ENCODE data around the gene ZMYM2.

The ZMYM2 gene

DNA sequence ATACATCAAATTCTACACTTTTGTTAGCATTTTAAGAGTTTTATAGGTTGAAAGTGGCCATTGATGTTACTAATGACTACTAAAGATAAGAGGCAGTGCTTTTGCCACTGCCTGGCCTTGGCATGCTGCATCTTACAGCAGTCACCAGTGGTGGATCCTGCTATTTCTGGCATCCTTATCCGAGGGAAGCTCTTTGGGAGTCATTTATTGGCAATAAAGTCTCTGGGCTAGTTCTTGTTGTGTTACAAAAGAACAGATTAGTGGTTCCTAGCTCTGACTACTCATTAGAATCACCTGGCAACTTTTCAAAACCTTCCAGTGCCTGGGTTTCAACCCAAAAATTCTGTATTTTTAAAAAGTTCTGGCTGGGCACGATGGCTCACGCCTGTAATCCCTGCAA lies 94.5 kb downstream of the ZMYM2 start:
- no peak for DNase-seq (ENCODE audit: extremely low read depth, insufficient read length)
- TF ChIP-seq, protein P1, sequence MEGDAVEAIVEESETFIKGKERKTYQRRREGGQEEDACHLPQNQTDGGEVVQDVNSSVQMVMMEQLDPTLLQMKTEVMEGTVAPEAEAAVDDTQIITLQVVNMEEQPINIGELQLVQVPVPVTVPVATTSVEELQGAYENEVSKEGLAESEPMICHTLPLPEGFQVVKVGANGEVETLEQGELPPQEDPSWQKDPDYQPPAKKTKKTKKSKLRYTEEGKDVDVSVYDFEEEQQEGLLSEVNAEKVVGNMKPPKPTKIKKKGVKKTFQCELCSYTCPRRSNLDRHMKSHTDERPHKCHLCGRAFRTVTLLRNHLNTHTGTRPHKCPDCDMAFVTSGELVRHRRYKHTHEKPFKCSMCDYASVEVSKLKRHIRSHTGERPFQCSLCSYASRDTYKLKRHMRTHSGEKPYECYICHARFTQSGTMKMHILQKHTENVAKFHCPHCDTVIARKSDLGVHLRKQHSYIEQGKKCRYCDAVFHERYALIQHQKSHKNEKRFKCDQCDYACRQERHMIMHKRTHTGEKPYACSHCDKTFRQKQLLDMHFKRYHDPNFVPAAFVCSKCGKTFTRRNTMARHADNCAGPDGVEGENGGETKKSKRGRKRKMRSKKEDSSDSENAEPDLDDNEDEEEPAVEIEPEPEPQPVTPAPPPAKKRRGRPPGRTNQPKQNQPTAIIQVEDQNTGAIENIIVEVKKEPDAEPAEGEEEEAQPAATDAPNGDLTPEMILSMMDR (IDR thresholded peaks at IDR 0.05; ENCODE audit: insufficient read depth, low read length, poor library complexity, severe bottlenecking), result no peak
- H3K27me3 ChIP-seq (replicated peaks; ENCODE audit: control insufficient read depth, insufficient read depth, low read length), result no peaks in the 10 kb centered on the region
- H3K4me3 ChIP-seq (replicated peaks; ENCODE audit: low read depth, low read length), result no peak overlapping the region
- peaks cover 7% of the 10 kb centered on the region for H3K36me3 ChIP-seq (ENCODE audit: control insufficient read depth, insufficient read depth, low read length)

DNA sequence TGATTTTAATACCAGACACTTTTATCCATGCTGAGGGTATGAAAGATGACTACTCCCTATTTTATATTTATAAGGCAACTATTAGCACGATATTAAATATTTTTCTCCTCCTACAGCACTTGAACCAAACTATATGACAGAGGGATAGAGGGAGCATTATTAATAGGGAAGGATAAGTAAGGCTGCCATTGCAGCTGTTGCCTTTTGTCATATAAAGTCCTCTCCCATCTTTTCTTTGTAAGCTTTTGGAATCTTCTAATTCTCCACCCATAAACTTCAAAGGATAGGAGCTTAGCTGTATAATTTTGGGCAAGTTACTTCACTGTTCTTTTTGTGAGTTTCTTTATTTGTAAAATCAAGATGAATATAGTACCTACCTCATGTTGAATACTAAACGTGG lies 95.4 kb downstream of the ZMYM2 start:
- DNase-seq (ENCODE audit: extremely low read depth, insufficient read length), result no peak
- no peaks in the 10 kb centered on the region for H3K27me3 ChIP-seq (replicated peaks; ENCODE audit: control insufficient read depth, insufficient read depth, low read length)
- H3K4me3 ChIP-seq (replicated peaks; ENCODE audit: low read depth, low read length), result no peak overlapping the region
- H3K36me3 ChIP-seq (ENCODE audit: control insufficient read depth, insufficient read depth, low read length), result peaks cover 7% of the 10 kb centered on the region
- TF ChIP-seq, protein P1 (IDR thresholded peaks at IDR 0.05; ENCODE audit: insufficient read depth, low read length, poor library complexity, severe bottlenecking), result no peak

DNA sequence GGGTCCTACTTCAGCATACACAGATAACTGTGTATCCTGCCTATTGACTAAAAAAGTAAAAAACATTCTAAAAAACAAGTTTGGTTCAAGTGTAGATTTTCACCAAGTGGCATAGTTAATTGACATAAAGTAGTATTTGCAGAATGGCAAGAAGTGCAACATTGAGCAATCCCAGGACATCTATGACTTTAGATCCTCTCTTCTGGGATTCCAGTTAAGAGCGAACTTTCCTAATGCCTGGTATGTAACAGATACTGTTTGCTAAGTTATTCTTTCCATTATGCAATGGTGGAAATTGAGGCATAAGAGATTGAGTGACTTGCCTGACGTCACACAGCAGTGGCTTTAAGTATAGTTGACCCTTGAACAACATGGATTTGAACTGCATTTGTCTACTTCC lies 96.1 kb downstream of the ZMYM2 start:
- Histone ChIP-seq H3K4me3 (replicated peaks; ENCODE audit: low read depth, low read length) (no peak overlapping the region), H3K27me3 (replicated peaks; ENCODE audit: control insufficient read depth, insufficient read depth, low read length) (no peaks in the 10 kb centered on the region), H3K36me3 (ENCODE audit: control insufficient read depth, insufficient read depth, low read length) (peaks cover 10% of the 10 kb centered on the region)
- no peak for DNase-seq (ENCODE audit: extremely low read depth, insufficient read length)
- TF ChIP-seq, protein P1 (IDR thresholded peaks at IDR 0.05; ENCODE audit: insufficient read depth, low read length, poor library complexity, severe bottlenecking), result no peak

DNA sequence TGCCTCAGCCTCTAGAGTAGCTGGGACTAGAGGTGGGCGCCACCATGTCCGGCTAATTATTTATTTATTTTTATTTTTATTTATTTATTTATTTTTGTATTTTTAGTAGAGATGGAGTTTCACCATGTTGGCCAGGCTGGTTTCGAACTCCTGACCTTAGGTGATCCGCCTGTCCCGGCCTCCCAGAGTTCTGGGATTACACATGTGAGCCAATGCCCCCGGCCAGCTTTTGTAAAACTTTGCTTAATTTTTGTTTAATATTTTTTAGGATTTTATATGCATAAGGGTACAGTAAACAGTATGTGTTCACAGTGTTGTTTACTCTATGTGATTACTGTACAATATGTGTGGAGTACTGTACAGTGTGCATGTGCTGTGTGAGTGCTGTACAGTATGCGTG lies 98.7 kb downstream of the ZMYM2 start:
- DNase-seq (ENCODE audit: extremely low read depth, insufficient read length), result no peak
- TF ChIP-seq, protein P1 (IDR thresholded peaks at IDR 0.05; ENCODE audit: insufficient read depth, low read length, poor library complexity, severe bottlenecking), result no peak
- no peaks in the 10 kb centered on the region for H3K27me3 ChIP-seq (replicated peaks; ENCODE audit: control insufficient read depth, insufficient read depth, low read length)
- H3K4me3 ChIP-seq (replicated peaks; ENCODE audit: low read depth, low read length), result no peak overlapping the region
- H3K36me3 ChIP-seq (ENCODE audit: control insufficient read depth, insufficient read depth, low read length), result peaks cover 14% of the 10 kb centered on the region

DNA sequence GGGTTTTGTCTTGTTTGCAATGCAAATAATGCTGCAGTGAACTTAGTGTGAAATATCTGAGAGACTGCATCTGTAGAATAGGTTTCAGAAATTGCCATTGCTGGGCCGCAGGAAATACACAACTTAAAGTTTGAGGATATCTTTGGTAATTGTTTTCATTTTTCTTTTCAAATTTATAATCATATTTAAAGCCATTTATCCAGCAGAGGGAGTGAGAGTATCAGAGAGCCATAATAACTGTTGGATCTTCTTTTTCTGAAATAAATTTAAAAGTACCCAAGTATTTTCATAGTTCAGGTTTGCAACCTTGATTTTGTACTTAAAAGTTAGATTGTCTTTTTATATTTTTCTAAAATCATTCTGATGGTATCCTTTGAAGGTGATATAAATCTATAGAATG lies 99.4 kb downstream of the ZMYM2 start:
- TF ChIP-seq, protein P1 (IDR thresholded peaks at IDR 0.05; ENCODE audit: insufficient read depth, low read length, poor library complexity, severe bottlenecking), result no peak
- H3K27me3 ChIP-seq (replicated peaks; ENCODE audit: control insufficient read depth, insufficient read depth, low read length), result no peaks in the 10 kb centered on the region
- no peak overlapping the region for H3K4me3 ChIP-seq (replicated peaks; ENCODE audit: low read depth, low read length)
- peaks cover 14% of the 10 kb centered on the region for H3K36me3 ChIP-seq (ENCODE audit: control insufficient read depth, insufficient read depth, low read length)
- DNase-seq (ENCODE audit: extremely low read depth, insufficient read length), result no peak

DNA sequence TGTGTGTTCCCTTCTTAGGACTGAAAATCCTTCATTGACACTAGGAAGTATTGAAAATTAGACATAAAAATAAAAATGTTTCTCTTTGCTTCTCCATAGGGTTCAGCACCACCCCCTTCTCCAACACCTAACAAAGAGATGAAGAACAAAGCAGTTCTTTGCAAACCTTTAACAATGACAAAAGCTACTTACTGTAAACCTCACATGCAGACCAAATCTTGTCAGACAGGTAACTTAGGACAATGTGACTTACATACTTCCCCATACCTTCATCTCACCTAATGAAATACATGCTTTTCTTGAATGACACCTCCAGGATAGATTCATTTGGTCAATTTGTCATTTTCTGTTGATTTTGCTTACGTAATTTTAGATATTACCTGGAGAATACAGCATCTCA lies 99.9 kb downstream of the ZMYM2 start:
- Histone ChIP-seq H3K36me3 (ENCODE audit: control insufficient read depth, insufficient read depth, low read length) (peaks cover 13% of the 10 kb centered on the region), H3K27me3 (replicated peaks; ENCODE audit: control insufficient read depth, insufficient read depth, low read length) (no peaks in the 10 kb centered on the region), H3K4me3 (replicated peaks; ENCODE audit: low read depth, low read length) (no peak overlapping the region)
- TF ChIP-seq, protein P1 (IDR thresholded peaks at IDR 0.05; ENCODE audit: insufficient read depth, low read length, poor library complexity, severe bottlenecking), result no peak
- DNase-seq (ENCODE audit: extremely low read depth, insufficient read length), result no peak
